D721Med (cell line): ENCODE measurements around the gene CTNNA2.
"Not testable (repeated sequence)": the region's sequence is repeated elsewhere in the genome, so short reads cannot be mapped to it uniquely, and the experiment has no call there.

ENCODE experiments used
- DNase-seq: peaks from one replicate; pipeline ENCODE4 v3.0.0; 2011; ENCODE audit warnings: low spot score; ENCODE audit not compliant: insufficient read length
- FAIRE-seq: peaks from 2 replicates; lab custom pipeline; 2011; peaks lifted over from hg19 to GRCh38; lab: Jason Lieb, UNC
- TF ChIP-seq, protein P1 (sequence below): IDR thresholded peaks from 2 replicates; pipeline ENCODE4 v1.5.1; 2012; ENCODE audit warnings: mild to moderate bottlenecking, control low read depth; ENCODE audit not compliant: insufficient read depth; ENCODE audit errors: missing control alignments

Gene CTNNA2

DNA sequence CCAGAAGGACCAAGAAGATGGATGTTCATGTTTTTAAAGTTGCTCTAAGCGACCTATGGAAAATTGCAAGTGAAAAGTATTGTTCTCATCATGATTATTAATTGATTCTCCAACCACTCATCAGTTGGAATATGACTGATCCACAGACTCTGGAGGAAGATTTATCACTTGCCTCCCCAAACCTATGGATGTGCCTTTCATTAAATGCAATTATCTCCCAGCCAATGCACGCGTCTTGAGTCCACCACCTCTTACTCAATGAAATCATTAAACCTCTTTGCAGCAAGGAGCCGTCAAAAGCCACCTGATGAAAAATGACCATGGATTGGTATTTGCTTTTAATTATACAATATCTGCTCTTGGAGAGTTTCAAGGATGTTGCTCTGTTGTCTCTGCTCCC is 626.1 kb downstream of the CTNNA2 start:
- no peak for DNase-seq
- FAIRE-seq = no peak
- TF ChIP-seq, protein P1, sequence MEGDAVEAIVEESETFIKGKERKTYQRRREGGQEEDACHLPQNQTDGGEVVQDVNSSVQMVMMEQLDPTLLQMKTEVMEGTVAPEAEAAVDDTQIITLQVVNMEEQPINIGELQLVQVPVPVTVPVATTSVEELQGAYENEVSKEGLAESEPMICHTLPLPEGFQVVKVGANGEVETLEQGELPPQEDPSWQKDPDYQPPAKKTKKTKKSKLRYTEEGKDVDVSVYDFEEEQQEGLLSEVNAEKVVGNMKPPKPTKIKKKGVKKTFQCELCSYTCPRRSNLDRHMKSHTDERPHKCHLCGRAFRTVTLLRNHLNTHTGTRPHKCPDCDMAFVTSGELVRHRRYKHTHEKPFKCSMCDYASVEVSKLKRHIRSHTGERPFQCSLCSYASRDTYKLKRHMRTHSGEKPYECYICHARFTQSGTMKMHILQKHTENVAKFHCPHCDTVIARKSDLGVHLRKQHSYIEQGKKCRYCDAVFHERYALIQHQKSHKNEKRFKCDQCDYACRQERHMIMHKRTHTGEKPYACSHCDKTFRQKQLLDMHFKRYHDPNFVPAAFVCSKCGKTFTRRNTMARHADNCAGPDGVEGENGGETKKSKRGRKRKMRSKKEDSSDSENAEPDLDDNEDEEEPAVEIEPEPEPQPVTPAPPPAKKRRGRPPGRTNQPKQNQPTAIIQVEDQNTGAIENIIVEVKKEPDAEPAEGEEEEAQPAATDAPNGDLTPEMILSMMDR = no peak

DNA sequence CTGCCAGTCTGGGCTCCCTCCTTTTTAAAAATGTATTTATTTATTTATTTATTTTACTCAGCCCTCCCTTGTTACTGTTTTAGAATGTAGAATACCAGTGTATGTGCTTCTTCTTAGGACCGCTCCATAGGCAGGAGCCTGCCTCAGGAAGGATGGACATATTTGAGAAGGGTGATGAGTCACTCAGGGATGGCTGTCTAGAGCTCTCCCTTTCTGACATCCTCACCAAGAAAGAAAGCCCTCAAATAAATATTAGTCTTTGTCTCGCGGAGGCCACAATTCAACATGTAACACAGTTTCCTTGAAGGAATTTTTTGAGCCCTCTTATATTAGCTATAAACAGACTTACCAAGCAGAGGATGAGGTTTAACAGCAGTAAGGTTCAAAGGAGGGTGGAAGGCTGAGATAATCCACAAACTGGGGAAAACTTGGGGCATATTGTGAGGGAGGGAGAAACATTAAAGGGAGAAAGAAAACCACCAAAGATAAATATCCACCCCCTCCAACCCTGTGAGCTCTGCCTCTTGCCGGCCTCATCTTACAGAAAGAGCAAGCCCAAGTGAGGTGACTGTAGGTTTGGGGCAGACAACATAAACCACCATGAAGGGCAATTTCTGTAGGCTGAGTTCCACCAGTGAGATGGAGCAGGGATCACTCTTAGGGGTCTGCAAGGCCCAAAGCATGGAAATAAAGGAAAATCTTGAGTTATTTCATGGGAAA is 628.3 kb downstream of the CTNNA2 start:
- no peak for DNase-seq
- no peak for FAIRE-seq
- TF ChIP-seq, protein P1 = no peak

DNA sequence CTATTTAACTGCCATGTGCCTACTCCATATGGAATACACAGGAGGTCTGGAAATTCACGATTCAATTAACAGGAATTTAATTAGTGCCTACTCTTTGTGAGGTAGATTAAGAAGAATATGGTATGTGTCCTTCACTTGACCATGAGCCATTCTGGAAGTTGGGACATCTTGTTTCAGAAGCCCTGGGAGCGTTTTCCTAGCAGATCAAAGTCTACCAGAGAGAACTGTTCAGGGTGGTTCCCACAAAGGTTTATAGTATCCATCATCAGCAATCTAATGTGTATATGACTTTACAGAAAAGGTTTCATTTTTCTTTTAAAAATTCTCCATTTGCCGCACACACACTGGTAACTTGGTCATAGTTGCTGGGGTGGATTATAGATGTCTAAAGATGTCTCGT is 632.6 kb downstream of the CTNNA2 start:
- TF ChIP-seq, protein P1 = no peak
- FAIRE-seq (no peak), DNase-seq (no peak)

DNA sequence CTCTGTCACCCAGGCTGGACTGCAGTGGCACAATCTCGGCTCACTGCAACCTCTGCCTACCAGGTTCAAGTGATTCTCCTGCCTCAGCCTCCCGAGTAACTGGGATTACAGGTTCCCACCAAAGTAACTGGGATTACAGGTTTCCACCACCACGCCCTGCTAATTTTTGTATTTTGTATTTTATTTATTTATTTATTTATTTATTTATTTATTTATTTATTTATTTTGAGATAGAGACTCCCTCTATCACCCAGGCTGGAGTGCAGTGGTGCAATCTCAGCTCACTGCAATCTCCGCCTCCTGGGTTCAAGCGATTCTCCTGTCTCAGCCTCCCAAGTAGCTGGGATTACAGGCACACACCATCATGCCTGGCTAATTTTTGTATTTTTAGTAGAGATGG is 633.9 kb downstream of the CTNNA2 start:
- not testable (repeated sequence) for DNase-seq, FAIRE-seq

DNA sequence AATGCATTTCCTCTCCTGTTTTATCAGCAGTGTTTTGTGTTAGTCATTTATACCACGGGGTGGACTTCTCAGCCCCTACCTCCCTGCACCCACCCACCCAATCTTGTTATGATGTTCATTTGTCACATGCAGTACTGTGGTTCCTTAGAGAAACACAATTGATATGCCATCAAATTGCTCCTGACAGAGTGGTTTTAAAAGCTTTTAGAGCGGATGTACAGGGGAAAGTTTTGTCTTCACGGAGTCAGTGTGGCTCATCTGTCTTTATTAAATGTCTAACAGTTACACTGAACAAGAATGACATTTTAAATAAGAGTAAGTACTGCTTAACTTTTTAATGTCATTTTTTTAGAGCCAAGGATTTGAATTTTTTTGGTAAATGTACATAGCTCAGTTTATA is 634.8 kb downstream of the CTNNA2 start:
- no peak for DNase-seq
- TF ChIP-seq, protein P1 = no peak
- FAIRE-seq = no peak

DNA sequence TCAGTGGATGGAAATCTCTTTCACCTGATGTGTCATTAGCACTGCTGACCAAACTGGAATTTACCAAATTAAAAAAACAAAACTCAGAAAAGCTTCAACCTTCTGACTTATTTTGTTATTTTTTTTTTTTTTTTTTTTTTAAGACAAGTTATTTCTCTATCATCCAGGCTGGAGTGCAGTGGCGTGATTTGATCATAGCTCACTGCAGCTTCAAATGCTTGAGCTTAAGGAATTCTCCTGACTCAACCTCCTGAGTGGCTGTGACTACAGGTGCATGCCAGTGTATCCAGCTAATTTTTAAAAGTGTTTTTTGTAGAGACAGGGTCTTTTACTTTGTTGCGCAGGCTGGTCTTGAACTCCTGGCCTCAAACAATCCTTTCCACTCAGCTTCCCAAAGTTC is 636.1 kb downstream of the CTNNA2 start:
- TF ChIP-seq, protein P1 = no peak
- no peak for DNase-seq
- no peak for FAIRE-seq

DNA sequence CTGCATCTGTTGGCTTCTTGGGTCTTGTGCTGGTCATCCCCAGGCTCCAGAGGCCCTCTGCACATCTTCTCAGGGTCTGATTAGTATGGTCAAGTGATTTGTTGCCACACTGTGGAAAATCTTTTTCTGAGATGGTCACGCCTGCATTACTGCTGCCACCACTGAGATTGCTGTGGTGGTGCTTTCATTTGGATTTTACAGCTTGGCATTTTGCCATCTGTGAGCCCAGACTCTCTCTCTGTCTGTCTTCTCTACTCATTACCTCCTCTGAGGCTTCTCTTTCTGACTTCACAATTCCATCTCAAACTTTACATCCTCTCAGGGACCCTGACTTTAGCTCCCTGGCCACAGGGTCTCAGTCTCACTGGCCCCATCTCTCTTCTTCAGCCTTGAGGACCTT is 637.1 kb downstream of the CTNNA2 start:
- no peak for FAIRE-seq
- TF ChIP-seq, protein P1 = no peak
- no peak for DNase-seq

DNA sequence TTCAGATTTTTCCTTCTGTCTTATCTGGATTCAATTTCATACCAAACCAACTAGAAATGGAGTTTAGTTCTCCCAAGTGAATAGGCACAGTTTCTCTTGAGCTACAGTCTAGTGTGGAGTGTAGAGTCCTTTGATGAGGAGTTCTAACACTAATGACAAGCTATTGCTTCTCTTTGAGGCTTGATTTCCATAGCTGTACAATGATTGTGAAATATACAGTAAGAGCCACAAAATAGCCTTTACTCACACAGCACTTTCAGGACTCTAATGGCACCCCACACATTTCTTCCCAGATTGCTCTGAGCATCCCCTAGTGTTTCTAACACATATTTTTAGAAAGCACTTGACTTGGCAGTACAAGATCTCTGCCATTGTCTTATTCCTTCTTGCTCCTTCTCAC is 638.4 kb downstream of the CTNNA2 start:
- DNase-seq (no peak), FAIRE-seq (no peak)
- TF ChIP-seq, protein P1 = no peak
